Measurements from ENCODE around the gene APEX1.
"Not testable (repeated sequence)": the region's sequence is repeated elsewhere in the genome, so short reads cannot be mapped to it uniquely, and the experiment has no call there.

The APEX1 gene

DNA sequence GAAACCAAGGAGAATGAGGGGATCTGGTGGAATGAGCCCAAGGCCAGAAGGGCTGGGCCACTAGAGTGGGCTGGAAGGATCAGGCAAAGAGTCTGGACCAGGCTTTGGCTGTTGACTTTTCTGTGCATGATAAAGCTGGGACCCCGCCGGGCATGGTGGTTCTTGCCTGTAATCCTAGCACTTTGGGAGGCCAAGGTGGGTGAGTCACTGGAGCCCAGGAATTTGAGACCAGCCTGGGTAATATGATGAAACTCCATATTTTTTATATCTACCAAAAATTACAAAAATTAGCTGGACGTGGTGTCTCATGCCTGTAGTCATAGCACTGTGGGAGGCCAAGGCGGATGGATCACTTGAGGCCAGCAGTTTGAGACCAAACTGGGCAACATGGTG is 18.7 kb upstream of the APEX1 start:
- FAIRE-seq, result no peak

DNA sequence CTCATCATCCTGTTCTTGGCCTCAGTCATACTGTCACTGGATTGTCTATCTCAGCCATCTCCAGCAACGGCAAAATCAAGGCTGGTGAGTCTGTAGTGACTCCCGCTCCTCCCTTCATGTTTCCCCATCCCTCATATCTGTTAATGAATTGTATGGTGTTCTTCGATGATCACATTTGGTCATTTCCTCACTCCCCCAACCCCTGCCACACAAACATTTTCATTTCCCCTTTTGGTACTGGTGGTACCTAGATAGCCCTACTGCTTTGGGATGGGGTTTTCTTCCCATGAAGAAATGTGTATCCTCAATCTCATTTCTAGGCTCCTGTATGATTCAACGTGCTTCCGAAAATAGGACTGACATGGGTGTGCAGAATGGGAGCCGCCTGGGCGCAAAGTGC is 16.4 kb upstream of the APEX1 start:
- FAIRE-seq, result no peak

DNA sequence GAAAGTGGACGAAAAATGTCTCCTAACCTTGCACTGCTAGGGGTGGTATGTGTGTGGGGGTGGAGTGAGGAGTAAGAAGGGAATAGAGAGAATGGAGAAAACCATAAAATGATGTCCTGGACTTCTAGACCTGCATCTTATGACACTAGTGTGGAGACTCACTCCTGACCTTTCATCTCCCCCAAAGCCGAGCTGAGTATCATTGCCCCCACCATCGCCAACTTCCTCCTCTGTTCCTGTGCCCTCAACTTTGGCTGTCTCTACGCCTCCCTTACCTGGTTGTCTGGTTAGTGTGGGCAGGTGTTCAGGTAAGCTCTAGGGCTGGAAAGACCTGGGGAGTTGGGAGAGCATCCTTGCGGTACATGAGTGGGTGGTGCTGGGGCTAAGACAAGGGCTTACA is 14.6 kb upstream of the APEX1 start:
- FAIRE-seq, result no peak

DNA sequence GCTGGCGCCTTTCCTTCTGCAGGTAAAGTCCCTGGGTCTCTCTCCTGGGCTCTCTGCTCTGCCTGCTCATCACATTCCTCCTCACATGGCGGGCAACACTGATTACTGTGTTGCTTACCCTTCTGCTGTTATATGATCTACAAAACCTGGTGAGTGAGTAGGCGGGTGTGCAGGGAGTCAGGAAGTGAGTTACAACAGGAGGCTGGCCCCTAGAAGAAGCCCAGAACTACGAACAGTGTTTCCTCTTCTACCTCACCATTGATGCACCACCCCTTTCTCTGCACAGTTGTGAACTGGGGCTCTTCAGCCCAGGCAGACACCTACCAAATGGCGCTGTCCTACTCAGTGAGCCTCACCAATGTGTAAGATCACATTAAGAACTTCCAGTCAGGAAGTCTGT is 14.1 kb upstream of the APEX1 start:
- FAIRE-seq, result no peak

DNA sequence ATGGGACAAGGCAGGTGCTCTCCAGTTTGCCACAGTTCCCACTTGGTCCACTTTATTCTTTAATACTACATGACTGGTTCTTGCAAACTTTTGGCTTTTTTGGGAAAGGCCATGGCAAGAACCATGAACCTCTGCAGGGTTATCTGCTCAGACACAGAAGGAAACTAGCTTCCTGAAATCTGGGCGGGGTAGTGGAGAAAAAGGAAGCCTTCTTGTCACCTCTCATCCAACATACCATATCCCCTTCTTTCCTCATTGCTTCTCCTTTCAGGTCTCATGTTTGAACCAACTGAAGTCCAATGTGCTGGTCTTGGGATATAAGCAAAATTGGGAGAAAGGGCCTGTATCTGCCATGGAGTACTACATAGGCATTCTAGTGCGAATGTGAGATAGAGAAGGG is 13.6 kb upstream of the APEX1 start:
- no peak for FAIRE-seq

DNA sequence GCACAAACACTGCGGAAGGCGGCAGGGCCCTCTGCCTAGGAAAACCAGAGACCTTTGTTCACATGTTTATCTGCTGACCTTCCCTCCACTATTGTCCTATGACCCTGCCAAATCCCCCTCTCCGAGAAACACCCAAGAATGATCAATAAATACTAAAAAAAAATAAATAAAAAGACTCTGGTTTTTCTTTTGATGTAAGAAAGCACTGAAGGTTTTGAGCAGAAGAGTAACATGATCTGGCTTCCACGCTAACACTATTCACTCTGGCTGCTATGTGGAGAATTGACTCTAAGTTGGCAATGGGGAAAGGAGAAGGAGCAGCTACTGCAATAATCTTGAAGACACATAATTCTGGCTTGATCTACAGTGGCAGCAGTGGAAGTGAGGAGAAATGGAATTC is 11.4 kb upstream of the APEX1 start:
- not testable (repeated sequence) for FAIRE-seq

DNA sequence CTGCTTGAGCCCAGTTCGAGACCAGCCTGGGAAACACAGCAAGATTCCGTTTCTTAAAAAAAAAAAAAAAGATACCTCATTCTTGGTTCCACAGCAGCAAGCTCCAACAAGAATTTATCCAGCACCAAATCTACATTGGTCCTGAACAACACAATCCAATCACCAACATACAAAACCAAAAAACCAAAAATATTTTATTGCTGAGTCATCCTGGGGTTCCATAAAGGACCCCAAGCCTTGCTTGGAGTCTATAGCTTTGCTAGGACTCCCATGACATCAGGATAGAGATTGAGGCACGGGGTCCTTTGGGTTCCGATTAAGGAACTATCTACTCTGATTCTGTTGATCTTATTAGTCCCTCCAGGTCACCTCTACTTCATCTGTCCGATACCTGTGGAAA is 8.1 kb upstream of the APEX1 start:
- FAIRE-seq, result no peak

DNA sequence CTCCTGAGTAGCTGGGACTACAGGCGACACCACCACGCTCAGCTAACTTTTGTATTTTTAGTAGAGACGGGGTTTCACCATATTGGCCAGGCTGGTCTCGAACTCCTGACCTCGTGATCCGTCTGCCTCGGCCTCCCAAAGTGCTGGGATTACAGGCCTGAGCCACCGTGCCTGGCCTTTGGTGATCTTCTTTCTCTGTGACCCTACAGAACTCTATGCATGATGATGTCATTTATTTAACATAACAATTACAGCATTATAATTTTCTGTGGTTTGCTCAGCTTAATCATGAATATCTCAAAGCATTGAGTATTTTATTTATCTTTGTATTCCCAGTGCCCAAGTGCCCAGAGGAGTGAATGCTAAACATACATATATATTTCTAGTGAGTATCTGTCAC is 2.2 kb upstream of the APEX1 start:
- FAIRE-seq, result not testable (repeated sequence)

DNA sequence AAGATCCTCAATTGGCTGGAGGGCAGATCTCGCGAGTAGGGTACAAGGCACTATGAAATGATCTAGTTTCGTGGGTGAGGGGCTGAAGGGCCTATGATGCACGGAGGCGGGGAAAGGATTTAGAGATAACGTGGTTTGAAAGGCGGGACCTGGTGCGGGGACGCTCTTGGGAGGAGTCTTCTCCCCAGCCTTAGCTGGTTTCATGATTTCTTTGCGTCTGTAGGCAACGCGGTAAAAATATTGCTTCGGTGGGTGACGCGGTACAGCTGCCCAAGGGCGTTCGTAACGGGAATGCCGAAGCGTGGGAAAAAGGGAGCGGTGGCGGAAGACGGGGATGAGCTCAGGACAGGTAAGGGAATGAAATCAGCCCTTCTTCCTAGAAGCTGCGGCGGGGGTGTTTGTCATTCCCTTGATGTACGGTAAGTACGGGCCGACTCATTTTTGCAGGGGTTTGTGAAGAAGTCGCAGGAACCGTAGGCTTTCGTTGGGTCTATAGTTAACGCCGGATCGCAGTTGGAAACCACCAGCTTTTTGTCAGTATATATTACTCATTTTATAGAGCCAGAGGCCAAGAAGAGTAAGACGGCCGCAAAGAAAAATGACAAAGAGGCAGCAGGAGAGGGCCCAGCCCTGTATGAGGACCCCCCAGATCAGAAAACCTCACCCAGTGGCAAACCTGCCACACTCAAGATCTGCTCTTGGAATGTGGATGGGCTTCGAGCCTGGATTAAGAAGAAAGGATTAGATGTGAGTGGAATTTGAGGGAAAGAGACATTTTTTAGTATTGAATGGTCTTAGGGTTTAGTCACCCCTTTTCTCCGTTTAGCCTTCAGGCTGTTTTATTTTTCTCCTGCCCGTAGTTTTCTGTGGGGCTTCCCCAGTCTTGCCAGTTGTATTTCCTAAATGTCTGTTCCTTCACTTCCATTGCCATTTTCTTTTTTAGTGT is 602 bp downstream of the APEX1 start:
- FAIRE-seq, result no peak

DNA sequence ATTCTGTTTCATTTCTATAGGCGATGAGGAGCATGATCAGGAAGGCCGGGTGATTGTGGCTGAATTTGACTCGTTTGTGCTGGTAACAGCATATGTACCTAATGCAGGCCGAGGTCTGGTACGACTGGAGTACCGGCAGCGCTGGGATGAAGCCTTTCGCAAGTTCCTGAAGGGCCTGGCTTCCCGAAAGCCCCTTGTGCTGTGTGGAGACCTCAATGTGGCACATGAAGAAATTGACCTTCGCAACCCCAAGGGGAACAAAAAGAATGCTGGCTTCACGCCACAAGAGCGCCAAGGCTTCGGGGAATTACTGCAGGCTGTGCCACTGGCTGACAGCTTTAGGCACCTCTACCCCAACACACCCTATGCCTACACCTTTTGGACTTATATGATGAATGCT is 1.9 kb downstream of the APEX1 start:
- no peak for FAIRE-seq

DNA sequence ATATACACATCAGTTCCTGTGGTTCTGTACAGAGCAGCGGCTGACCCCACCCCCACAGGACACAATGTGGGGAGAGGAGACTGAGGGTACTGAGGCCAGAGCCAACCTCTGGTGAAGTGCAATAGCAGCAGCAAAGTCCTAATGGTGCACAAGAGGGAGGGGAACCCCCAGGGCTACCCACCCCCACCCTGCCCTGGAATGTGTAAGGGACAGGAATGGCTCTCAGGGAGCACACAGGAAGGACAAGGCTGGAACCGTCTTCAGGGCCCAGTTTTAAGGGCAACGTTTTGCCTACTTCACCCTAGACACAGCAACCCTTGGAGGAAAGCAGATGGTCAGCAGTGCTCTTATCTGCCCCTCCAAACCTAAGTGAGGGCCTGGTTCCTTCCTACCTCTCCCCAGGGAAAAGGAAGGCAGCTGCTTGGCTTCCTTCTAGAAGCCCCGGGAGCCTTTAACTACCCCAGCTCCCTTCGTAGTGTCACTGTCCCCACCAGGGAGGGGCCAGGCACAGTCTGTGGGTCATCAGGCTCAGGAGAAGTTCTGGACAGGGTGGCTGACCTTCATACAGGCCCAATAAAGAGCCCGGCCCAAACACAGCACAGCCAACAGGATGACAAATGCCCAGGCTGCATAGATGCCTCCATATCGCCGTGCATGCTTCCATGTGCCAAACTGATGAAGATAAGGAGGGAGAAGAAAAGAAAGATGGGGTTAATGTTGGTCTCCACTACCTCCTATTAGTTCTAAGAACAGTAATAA is 3.2 kb downstream of the APEX1 start:
- no peak for FAIRE-seq

DNA sequence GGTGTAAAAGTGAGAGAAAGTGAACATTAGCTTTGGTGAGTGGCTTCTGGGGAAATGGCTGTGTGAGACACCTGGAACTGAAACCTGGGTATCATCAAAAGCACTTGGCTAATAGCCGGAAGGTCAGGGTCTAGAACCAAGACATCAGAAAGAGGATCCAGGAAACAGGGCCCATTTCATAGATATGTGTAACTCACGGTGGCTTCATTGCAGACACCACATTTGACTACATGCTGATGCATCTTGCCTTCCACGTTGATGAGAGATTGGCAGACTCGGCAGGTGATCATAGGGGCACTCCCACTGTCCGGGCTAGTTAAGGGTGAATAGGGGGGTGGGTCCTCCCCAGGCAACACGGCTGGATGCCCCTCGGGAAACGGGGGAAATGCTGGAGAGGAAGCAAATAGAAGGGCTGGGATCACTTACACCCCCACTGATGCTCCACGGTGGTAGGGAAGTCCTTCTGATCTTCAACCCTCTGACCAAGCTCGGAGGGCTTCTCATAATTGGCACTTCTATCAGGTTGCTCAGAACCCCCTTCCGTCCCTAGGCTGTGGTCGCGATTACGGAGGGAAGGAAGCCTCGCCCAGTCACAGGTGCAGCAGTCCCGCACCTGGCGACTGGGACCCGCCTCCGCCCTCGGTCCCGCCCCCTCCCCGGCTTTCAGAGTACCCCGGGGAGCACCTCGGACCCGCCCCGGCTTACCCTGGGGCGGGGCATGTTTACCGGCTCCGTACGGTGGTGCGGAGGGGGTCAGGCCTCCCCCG is 5.6 kb downstream of the APEX1 start:
- no peak for FAIRE-seq

DNA sequence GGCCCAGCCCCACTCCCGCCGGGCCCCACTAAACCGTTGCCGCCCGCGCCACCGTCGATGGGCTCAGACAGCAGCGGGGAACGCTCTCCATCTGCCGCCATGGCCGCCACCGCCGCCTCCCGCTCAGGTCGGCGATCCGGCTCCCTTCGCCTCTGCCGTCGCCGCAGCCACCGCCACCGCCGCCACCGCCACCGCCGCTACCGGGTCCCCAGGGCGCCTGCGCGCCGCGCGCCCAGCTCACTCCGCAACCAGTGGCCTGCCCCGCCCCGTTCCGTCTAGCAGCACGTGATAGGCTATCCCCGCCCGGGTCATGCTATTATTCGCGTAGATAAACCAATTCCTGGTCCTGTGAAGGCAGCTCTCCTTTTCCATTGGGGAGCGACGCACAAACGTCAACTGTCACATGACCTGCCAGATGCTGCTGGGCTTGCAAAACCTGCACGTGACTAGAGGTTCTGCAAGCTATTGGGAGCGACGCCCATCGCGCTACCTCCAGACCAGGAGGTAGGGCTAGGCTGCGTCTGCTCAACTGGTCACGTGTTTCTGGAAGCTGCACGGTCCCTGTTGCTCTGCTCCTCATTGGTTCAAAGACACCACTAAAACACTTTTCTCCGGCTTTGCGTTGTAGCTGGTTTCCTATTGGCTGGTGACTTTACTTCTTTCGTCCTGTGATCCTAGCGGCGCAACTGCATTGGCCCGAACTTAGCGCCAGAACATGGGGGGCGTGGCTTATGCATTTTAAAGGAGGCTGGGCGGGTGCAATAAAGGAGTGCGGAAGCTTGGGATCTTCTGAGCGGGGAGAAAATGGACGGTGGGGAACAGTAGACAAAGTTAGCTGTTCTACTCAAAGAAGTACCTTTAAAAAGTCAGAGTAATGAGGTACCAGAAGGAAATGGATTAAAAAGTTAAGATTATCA is 6.5 kb downstream of the APEX1 start, which contains the start of gene PIP4P1:
PIP4P1 (minus strand) TSS at position 210 of the 917 bp plus-strand sequence; CDS start at position 101, 109 bp downstream.
- peak; percentile 99 for FAIRE-seq

DNA sequence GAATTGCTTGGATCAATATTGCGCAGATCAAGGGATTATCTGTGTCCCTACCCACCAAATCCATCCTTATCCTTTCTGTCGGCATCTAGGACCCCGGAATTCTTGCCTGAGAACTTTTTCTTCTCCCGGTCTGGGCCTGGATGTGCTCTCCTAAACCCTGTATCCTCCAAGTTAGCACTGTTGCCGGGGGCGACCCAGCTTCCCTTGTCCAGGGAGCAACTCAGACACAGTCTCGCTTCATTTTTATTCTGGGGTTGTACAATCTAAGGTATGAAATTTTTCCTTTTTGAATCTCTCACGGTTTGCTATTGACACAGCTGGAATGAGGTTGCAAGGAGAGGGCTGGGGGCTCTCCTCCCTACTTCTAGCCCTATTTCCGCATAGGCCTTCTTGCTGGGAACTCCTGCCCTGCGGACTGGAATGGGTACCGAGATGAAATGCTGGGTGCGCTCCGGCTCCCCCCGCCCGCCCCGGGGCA is 13.8 kb downstream of the APEX1 start:
- FAIRE-seq, result no peak

DNA sequence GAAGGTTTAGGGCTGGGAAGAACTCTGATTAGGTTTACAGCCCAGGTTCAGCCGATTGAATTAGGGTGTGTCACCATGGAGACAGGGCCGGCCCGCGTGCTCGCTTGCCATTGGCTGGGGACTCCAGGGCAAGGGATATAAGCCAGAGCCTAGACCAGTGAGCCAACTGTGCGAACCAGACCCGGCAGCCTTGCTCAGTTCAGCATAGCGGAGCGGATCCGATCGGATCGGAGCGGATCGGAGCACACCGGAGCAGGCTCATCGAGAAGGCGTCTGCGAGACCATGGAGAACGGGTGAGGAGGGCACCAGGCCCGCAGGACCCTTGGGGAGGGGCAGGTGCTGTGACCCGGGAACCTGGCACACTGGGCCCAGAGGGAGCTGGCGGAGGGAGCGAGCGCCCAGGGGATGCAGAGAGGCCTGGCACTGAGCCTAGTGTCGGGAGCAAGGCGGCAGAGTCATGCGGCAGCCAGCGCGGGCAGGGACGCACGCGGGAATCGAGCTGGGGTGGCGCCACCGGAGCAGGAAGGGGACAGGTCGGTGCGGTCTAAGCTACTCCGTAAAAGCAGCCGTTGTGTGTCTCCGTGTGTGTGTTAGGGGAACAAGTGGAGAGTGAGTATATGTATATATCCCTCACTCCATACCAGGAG is 14.3 kb downstream of the APEX1 start, which contains the start of gene PNP:
PNP (plus strand) TSS at position 165 of the 648 bp plus-strand sequence; CDS start at position 284, 119 bp downstream.
- peak; percentile 83 for FAIRE-seq

DNA sequence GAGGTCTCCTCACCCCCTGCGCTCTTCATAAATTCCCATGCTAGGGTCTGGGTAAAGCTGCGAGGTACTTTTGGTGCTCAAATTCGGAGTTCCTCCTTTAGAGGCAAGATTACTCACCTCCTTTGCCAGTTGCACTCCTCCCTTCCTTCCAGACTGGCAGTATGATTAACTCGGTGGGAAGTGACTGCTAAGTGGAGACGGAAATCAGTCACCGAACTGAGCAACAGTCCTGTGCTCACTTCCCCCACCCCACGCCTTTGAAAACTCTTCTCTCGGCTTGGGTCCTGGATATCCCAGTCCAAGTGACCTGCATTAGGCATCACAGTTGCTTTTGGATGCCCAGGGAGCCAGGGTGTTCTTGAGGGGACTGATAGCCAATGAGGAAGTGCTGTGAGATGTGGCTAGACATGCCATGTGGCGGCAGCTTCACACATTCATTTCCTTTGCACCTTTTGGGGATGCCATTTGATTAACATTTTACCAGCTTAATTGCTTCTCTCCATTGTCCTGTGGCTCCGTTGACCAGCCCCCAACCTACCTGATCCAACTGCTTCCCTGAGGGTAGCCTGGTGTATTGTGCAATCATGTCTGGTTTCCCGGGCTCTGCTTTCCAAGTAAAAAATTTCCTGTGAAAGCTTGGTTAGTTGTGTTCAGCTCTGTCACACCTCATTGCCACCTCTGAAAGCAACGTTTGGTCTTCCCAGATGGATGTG is 15.0 kb downstream of the APEX1 start:
- FAIRE-seq, result no peak

DNA sequence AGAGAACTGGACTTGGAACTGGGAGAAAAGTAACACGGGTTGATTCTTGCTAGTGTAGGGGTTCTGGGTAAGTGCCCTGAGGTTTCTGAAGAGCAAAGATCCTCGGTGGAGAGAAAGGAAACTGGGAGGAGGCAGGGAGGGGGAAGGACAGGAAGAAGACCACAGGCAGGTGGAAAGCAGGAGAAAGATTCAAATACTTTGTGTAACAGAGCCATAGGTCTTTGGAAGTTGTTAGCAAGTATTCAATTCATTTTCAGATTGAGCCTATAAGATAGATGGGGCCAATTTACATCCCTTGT is 15.5 kb downstream of the APEX1 start:
- FAIRE-seq, result no peak

DNA sequence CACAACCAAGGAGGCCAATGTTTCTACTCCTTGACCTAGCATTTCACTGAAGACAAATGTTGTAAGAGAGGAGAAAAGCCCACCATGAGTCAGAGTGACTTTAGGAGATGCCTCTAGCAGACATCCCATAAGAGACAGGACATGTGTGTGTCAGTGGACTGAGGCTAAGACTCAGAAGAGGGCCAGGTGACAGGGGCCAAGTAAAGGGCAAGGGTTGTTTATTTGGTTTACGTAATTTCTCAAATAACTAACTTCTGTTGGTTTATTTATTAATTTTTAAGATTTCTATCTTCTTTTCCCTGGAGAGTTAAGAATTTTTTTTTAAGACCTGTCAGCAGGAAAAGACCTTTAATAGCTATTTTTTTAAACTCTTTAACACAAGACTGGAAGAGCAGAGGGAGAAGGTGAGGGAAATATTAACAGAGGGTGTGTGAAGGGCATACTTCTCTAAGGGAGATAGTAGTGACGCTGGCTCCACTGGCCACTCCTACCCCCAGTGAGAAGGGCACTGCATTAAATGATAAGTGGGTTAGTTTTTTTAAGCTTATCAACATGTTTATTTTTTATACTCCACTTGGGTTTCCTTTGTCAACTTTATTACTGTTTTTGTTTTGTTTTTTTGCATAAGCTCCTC is 17.6 kb downstream of the APEX1 start:
- FAIRE-seq, result no peak

DNA sequence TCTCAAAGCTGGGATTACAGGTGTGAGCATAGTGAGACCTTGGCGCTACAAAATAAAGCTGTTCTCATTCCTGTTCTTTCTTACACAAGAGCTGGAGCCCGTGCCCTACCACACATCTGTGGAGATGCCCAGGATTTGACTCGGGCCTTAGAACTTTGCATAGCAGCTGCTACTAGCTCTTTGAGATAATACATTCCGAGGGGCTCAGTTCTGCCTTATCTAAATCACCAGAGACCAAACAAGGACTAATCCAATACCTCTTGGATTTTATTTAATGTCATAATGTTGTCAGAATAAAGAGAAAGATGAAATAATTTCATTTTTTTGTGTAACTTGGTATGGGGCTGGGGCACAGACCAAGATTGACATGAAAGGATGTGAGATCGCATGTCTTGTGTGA is 21.8 kb downstream of the APEX1 start:
- FAIRE-seq, result no peak

DNA sequence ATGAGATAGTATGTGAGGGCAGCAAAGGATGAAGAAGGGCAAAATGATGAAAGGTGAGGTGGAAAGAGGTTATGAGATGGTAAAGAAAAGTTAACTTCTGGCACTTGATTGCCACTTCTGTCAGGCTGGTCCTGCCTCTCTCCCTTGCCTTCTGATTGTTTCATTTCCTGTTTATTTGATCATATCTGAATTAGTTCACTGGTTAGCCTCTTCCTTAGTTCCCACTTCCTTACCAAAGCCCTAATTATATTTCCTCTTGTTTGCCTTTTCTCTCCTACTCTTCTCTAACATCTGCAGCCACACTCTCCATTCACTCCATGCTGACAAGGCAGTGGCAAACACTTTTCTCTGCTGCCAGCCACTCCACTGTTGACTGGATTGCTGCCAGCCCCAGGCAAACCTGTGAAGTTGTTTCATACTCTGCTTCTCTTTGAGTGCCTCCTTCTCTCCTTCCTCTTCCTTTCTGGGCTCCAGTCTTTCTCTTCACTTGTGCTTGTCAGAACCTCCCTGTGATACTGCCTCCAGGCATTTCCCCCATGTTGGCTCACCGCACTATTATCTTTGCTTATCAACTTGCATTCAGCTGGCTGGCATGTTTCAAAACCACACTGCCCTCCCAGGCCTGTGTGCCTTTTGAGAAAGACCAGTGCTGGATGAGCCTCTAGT is 22.3 kb downstream of the APEX1 start:
- no peak for FAIRE-seq

Data from G401.6 (cell line).